ENCODE data around the gene CEACAM20. TPM values are rescaled to one million over a fixed set of nuclear protein-coding genes. Genes with fewer than 3 reads are reported as not detected.
"Not testable (repeated sequence)": the region's sequence is repeated elsewhere in the genome, so short reads cannot be mapped to it uniquely, and the experiment has no call there.

The CEACAM20 gene
- not detected for polyA plus RNA-seq (2013, experiment 1 of 2; ENCODE audit: insufficient read length)
- not detected for polyA plus RNA-seq (2013, experiment 2 of 2; ENCODE audit: insufficient read length)

- DNase-seq, result no peak
Measured at GRCh38 chr19:44529536-44529935, at the start of gene CEACAM20. Gene CEACAM20, minus strand, starts transcription at chr19:44529675. Its CDS starts 166 bp downstream, at chr19:44529509.

GRCh38 chr19:44577566-44577874 is 48.0 kb upstream of the CEACAM20 start:
- DNase-seq, result no peak

GRCh38 chr19:44576843-44577565 is 47.5 kb upstream of the CEACAM20 start:
- peak; percentile 36 for DNase-seq

GRCh38 chr19:44575116-44575700 is 45.7 kb upstream of the CEACAM20 start:
- no peak for DNase-seq

- DNase-seq, result no peak
Measured at GRCh38 chr19:44574186-44574950, 44.9 kb upstream of the CEACAM20 start.

- DNase-seq, result no peak
Measured at GRCh38 chr19:44573627-44574026, 44.2 kb upstream of the CEACAM20 start.

GRCh38 chr19:44573183-44573582 is 43.7 kb upstream of the CEACAM20 start:
- DNase-seq, result no peak

GRCh38 chr19:44572581-44572900 is 43.1 kb upstream of the CEACAM20 start:
- no peak for DNase-seq

GRCh38 chr19:44571830-44572580 is 42.5 kb upstream of the CEACAM20 start:
- DNase-seq, result no peak

- DNase-seq, result peak; percentile 77
Measured at GRCh38 chr19:44570984-44571684, 41.7 kb upstream of the CEACAM20 start.

- DNase-seq, result no peak
Measured at GRCh38 chr19:44570603-44570983, 41.1 kb upstream of the CEACAM20 start.

GRCh38 chr19:44567745-44568144 is 38.3 kb upstream of the CEACAM20 start:
- no peak for DNase-seq

GRCh38 chr19:44566984-44567383 is 37.5 kb upstream of the CEACAM20 start:
- no peak for DNase-seq

- not testable (repeated sequence) for DNase-seq
Measured at GRCh38 chr19:44563086-44563655, 33.7 kb upstream of the CEACAM20 start.

- DNase-seq, result no peak
Measured at GRCh38 chr19:44557933-44558332, 28.5 kb upstream of the CEACAM20 start.

GRCh38 chr19:44554641-44555246 is 25.3 kb upstream of the CEACAM20 start:
- no peak for DNase-seq

- no peak for DNase-seq
Measured at GRCh38 chr19:44553478-44554171, 24.1 kb upstream of the CEACAM20 start.

- DNase-seq, result peak; percentile 36
Measured at GRCh38 chr19:44552324-44552723, 22.8 kb upstream of the CEACAM20 start.

- DNase-seq, result no peak
Measured at GRCh38 chr19:44551850-44552249, 22.4 kb upstream of the CEACAM20 start.

- DNase-seq, result not testable (repeated sequence)
Measured at GRCh38 chr19:44550976-44551375, 21.5 kb upstream of the CEACAM20 start.

GRCh38 chr19:44549507-44549906 is 20.0 kb upstream of the CEACAM20 start:
- DNase-seq, result no peak
